Endothelial cell of umbilical vein (primary cell): ENCODE measurements around the gene REXO2.

Experiments
- FOS ChIP-seq: IDR thresholded peaks from 2 replicates; pipeline ENCODE4 v1.6.1; 2011; ENCODE audit warnings: mild to moderate bottlenecking, low read length, moderate library complexity, borderline replicate concordance; ENCODE audit not compliant: insufficient read depth
- TF ChIP-seq, protein P1 (sequence below), 2 donors: IDR thresholded peaks; 1 replicate in 1 of 2; 2 replicates in 1 of 2; pipeline ENCODE4 v1.5.1; 2011; ENCODE audit warnings: low read length in 2 of 2, mild to moderate bottlenecking in 2 of 2, moderate library complexity in 2 of 2, control low read depth in 1 of 2, inconsistent platforms in 1 of 2, low read depth in 1 of 2; ENCODE audit not compliant: insufficient read depth in 1 of 2; ENCODE audit errors: extremely low read depth in 1 of 2

DNA sequence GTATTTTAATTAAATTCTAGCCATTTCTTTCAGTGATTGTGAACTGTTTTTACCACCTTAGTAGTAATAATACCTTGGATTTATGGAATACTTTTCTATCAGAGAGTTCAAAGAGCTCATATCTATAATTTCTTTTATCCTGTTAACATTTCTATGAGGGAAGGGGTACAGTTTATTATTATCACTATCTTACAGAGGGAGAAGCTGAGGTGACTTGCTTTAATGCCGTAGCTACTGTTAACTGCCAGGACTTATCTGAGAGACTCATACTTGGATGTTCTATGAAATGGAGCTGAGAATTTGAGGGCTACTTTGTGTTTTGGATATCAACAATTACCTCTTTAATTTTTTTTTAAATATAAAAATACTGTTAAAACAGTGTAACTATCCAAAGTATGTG, 3.3 kb downstream of the REXO2 start:
- TF ChIP-seq FOS, result no peak
- TF ChIP-seq, protein P1, sequence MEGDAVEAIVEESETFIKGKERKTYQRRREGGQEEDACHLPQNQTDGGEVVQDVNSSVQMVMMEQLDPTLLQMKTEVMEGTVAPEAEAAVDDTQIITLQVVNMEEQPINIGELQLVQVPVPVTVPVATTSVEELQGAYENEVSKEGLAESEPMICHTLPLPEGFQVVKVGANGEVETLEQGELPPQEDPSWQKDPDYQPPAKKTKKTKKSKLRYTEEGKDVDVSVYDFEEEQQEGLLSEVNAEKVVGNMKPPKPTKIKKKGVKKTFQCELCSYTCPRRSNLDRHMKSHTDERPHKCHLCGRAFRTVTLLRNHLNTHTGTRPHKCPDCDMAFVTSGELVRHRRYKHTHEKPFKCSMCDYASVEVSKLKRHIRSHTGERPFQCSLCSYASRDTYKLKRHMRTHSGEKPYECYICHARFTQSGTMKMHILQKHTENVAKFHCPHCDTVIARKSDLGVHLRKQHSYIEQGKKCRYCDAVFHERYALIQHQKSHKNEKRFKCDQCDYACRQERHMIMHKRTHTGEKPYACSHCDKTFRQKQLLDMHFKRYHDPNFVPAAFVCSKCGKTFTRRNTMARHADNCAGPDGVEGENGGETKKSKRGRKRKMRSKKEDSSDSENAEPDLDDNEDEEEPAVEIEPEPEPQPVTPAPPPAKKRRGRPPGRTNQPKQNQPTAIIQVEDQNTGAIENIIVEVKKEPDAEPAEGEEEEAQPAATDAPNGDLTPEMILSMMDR (IDR thresholded peaks at IDR 0.05; ENCODE audit: extremely low read depth in 1 of 2, insufficient read depth in 1 of 2, low read depth in 1 of 2, low read length in 2 of 2), result no peak
